Measurements from ENCODE around the gene SKA2. TPM values are rescaled to one million over a fixed set of nuclear protein-coding genes. Genes with fewer than 3 reads are reported as not detected.

The SKA2 gene
- total RNA-seq, 1 donor from 2014 or later: 59.6 TPM

GRCh38 chr17:59175076-59175475 lies 20.1 kb upstream of the SKA2 start:
- no peaks in the 10 kb centered on the region for H3K27me3 Mint-ChIP-seq (ENCODE audit: low read depth)
- no peaks in the 10 kb centered on the region for H3K4me1 Mint-ChIP-seq
- no peak for DNase-seq (ENCODE audit: low spot score in 2 of 2, unreplicated experiment in 2 of 2)
- H3K4me3 Mint-ChIP-seq: no peak overlapping the region
- no peak overlapping the region for H3K27ac Mint-ChIP-seq
- H3K36me3 Mint-ChIP-seq: peaks cover 21% of the 10 kb centered on the region
- TF ChIP-seq CTCF (IDR thresholded peaks at IDR 0.05; ENCODE audit: unreplicated experiment): no peak
- peaks cover 4% of the 10 kb centered on the region for H3K9me3 Mint-ChIP-seq

- TF ChIP-seq CTCF (IDR thresholded peaks at IDR 0.05; ENCODE audit: unreplicated experiment): no peak
- Mint-ChIP-seq H3K27me3 (ENCODE audit: low read depth) (no peaks in the 10 kb centered on the region), H3K4me1 (no peaks in the 10 kb centered on the region), H3K4me3 (no peak overlapping the region), H3K27ac (no peak overlapping the region), H3K9me3 (peaks cover 4% of the 10 kb centered on the region), H3K36me3 (peaks cover 21% of the 10 kb centered on the region)
- DNase-seq (ENCODE audit: low spot score in 2 of 2, unreplicated experiment in 2 of 2): no peak
These were observed 19.7 kb upstream of the SKA2 start for GRCh38 chr17:59174671-59175070.

- Mint-ChIP-seq H3K4me1 (no peaks in the 10 kb centered on the region), H3K27me3 (ENCODE audit: low read depth) (no peaks in the 10 kb centered on the region), H3K27ac (no peak overlapping the region), H3K36me3 (peaks cover 21% of the 10 kb centered on the region), H3K9me3 (peaks cover 4% of the 10 kb centered on the region), H3K4me3 (no peak overlapping the region)
- no peak for DNase-seq (ENCODE audit: low spot score in 2 of 2, unreplicated experiment in 2 of 2)
- no peak for TF ChIP-seq CTCF (IDR thresholded peaks at IDR 0.05; ENCODE audit: unreplicated experiment)
These were observed 17.5 kb upstream of the SKA2 start for GRCh38 chr17:59172436-59173004.

- TF ChIP-seq CTCF (IDR thresholded peaks at IDR 0.05; ENCODE audit: unreplicated experiment): no peak
- H3K27ac Mint-ChIP-seq: no peak overlapping the region
- no peak overlapping the region for H3K4me3 Mint-ChIP-seq
- H3K9me3 Mint-ChIP-seq: no peaks in the 10 kb centered on the region
- no peak for DNase-seq (ENCODE audit: low spot score in 2 of 2, unreplicated experiment in 2 of 2)
- no peaks in the 10 kb centered on the region for H3K4me1 Mint-ChIP-seq
- no peaks in the 10 kb centered on the region for H3K27me3 Mint-ChIP-seq (ENCODE audit: low read depth)
- H3K36me3 Mint-ChIP-seq: peaks cover 5% of the 10 kb centered on the region
These were observed 12.6 kb upstream of the SKA2 start for GRCh38 chr17:59167571-59168001.

GRCh38 chr17:59165933-59166342 lies 11.0 kb upstream of the SKA2 start:
- no peak overlapping the region for H3K4me3 Mint-ChIP-seq
- H3K27ac Mint-ChIP-seq: no peak overlapping the region
- no peaks in the 10 kb centered on the region for H3K9me3 Mint-ChIP-seq
- TF ChIP-seq CTCF (IDR thresholded peaks at IDR 0.05; ENCODE audit: unreplicated experiment): peak; percentile 68
- no peaks in the 10 kb centered on the region for H3K27me3 Mint-ChIP-seq (ENCODE audit: low read depth)
- no peaks in the 10 kb centered on the region for H3K4me1 Mint-ChIP-seq
- peaks cover 3% of the 10 kb centered on the region for H3K36me3 Mint-ChIP-seq
- no peak for DNase-seq (ENCODE audit: low spot score in 2 of 2, unreplicated experiment in 2 of 2)

GRCh38 chr17:59161477-59161876 lies 6.5 kb upstream of the SKA2 start:
- Mint-ChIP-seq H3K36me3 (no peaks in the 10 kb centered on the region), H3K4me1 (peaks cover 4% of the 10 kb centered on the region), H3K9me3 (no peaks in the 10 kb centered on the region), H3K4me3 (no peak overlapping the region), H3K27me3 (ENCODE audit: low read depth) (no peaks in the 10 kb centered on the region), H3K27ac (no peak overlapping the region)
- no peak for TF ChIP-seq CTCF (IDR thresholded peaks at IDR 0.05; ENCODE audit: unreplicated experiment)
- DNase-seq (ENCODE audit: low spot score in 2 of 2, unreplicated experiment in 2 of 2): no peak

Measured in mesothelial cell of epicardium (in vitro differentiated cells).